ENCODE results near the gene COX7A2. TPM values are rescaled to one million over a fixed set of nuclear protein-coding genes. Genes with fewer than 3 reads are reported as not detected.

COX7A2 gene
- total and polyA plus RNA-seq, 7 experiments from 2014 or later: 159 to 969 (median 186) TPM

DNA sequence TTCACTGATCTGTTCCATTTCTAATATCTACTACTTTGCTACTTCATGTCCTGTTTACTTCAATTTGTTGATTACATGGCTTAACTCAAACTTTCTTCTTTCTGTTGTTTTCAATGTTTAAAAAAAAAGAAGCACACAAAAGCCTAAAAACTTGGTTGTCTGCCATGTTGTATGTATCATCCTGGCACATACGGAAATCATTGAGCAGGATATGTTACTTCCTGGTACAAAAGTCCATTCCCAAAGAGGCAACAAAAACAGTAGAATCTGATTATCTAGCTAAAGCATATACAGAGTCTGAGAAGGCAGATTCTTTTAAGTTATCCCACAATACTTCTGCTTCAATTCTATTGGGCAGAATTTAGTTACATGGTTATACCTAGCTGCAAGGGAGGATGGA lies 23.2 kb downstream of the COX7A2 start:
- intact Hi-C loops (cut with micrococcal nuclease): no loop called here
- ATAC-seq (no peak), DNase-seq (no peak)
- POLR2A ChIA-PET: interaction anchor here (0.6 kb wide), 2 partner anchors 17 to 1483 kb away, joined by 3 to 8 read pairs; no protein-coding TSS in a partner anchor
- peaks cover 0 to 3% (median 0%) of the 10 kb centered on the region in 7 donors for H3K4me1 Mint-ChIP-seq
- no peaks in the 10 kb centered on the region for H3K36me3 Mint-ChIP-seq
- Histone ChIP-seq H3K4me3 (ENCODE audit: low read length) (no peak overlapping the region), H3K9me3 (ENCODE audit: control insufficient read depth in 2 of 3, low read length in 3 of 3) (no peaks in the 10 kb centered on the region), H3K27me3 (ENCODE audit: control insufficient read depth in 2 of 2, insufficient read depth in 2 of 2, low read length in 2 of 2) (peaks cover 0 to 4% of the 10 kb centered on the region in 2 donors), H3K4me1 (ENCODE audit: control insufficient read depth in 2 of 2, insufficient read depth in 2 of 2, low read length in 2 of 2) (no peaks in the 10 kb centered on the region), H3K27ac (ENCODE audit: low read depth, low read length) (no peak overlapping the region), H3K36me3 (ENCODE audit: control insufficient read depth in 2 of 3, insufficient read depth in 3 of 3, low read length in 3 of 3) (no peaks in the 10 kb centered on the region)
- H3K27ac Mint-ChIP-seq: no peak overlapping the region
- no peaks in the 10 kb centered on the region for H3K9me3 Mint-ChIP-seq
- CTCF ChIA-PET: interaction anchor here (2.5 kb wide), 1 partner anchor 10 kb away, joined by 13 read pairs; no protein-coding TSS in a partner anchor
- H3K27me3 Mint-ChIP-seq: peaks cover 18 to 51% (median 39%) of the 10 kb centered on the region in 5 donors
- H3K4me3 Mint-ChIP-seq: no peak overlapping the region

- DNase-seq (no peak), ATAC-seq (no peak)
- no peaks in the 10 kb centered on the region for H3K36me3 Mint-ChIP-seq
- Histone ChIP-seq H3K4me1 (ENCODE audit: control insufficient read depth in 2 of 2, insufficient read depth in 2 of 2, low read length in 2 of 2) (no peaks in the 10 kb centered on the region), H3K27me3 (ENCODE audit: control insufficient read depth in 2 of 2, insufficient read depth in 2 of 2, low read length in 2 of 2) (peaks cover 0 to 4% of the 10 kb centered on the region in 2 donors), H3K27ac (ENCODE audit: low read depth, low read length) (no peak overlapping the region), H3K36me3 (ENCODE audit: control insufficient read depth in 2 of 3, insufficient read depth in 3 of 3, low read length in 3 of 3) (no peaks in the 10 kb centered on the region), H3K4me3 (ENCODE audit: low read length) (no peak overlapping the region), H3K9me3 (ENCODE audit: control insufficient read depth in 2 of 3, low read length in 3 of 3) (no peaks in the 10 kb centered on the region)
- CTCF ChIA-PET: interaction anchor here (2.5 kb wide), 1 partner anchor 9 kb away, joined by 13 read pairs; no protein-coding TSS in a partner anchor
- H3K4me3 Mint-ChIP-seq: no peak overlapping the region
- POLR2A ChIA-PET: no interaction called here
- peaks cover 18 to 47% (median 39%) of the 10 kb centered on the region in 5 donors for H3K27me3 Mint-ChIP-seq
- H3K27ac Mint-ChIP-seq: no peak overlapping the region
- no peaks in the 10 kb centered on the region for H3K9me3 Mint-ChIP-seq
- H3K4me1 Mint-ChIP-seq: peaks cover 0 to 3% (median 0%) of the 10 kb centered on the region in 7 donors
- intact Hi-C loops (cut with micrococcal nuclease): no loop called here
These were observed 24.3 kb downstream of the COX7A2 start for GRCh38 chr6:75219263-75219662.

GRCh38 chr6:75217193-75217592 lies 26.4 kb downstream of the COX7A2 start:
- no peak overlapping the region for H3K27ac ChIP-seq (ENCODE audit: low read depth, low read length)
- ChIA-PET CTCF (interaction anchor here (0.8 kb wide), 1 partner anchor 9 kb away, joined by 7 read pairs; no protein-coding TSS in a partner anchor), POLR2A (no interaction called here)
- no peak for ATAC-seq
- Mint-ChIP-seq H3K27me3 (peaks cover 20 to 42% (median 35%) of the 10 kb centered on the region in 5 donors), H3K4me3 (no peak overlapping the region), H3K9me3 (no peaks in the 10 kb centered on the region), H3K4me1 (peaks cover 0 to 3% (median 0%) of the 10 kb centered on the region in 7 donors), H3K27ac (no peak overlapping the region), H3K36me3 (no peaks in the 10 kb centered on the region)
- H3K9me3 ChIP-seq (ENCODE audit: control insufficient read depth in 2 of 3, low read length in 3 of 3): no peaks in the 10 kb centered on the region
- H3K4me1 ChIP-seq (ENCODE audit: control insufficient read depth in 2 of 2, insufficient read depth in 2 of 2, low read length in 2 of 2): no peaks in the 10 kb centered on the region
- no peak overlapping the region for H3K4me3 ChIP-seq (ENCODE audit: low read length)
- peaks cover 0 to 4% of the 10 kb centered on the region in 2 donors for H3K27me3 ChIP-seq (ENCODE audit: control insufficient read depth in 2 of 2, insufficient read depth in 2 of 2, low read length in 2 of 2)
- intact Hi-C loops (cut with micrococcal nuclease): no loop called here
- no peaks in the 10 kb centered on the region for H3K36me3 ChIP-seq (ENCODE audit: control insufficient read depth in 2 of 3, insufficient read depth in 3 of 3, low read length in 3 of 3)
- DNase-seq: no peak

DNA sequence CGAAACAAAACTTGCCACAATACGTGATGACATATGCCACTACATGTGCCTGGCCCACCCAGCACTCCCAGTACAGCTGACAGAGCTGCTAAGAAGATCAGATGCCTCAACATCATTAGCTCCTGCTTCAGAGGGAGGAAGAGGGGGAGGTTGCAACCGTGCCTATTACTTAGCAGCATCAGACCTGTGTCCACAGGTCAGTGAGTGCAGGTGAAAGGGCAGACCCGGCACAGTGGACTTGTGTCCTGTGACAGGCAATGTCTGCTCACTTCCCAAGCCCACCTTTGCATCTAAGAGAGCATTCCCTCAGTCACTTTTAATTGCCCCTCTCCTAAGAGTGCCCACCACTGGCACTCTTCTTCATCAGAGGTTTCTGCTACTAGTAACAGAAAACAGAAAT lies 28.3 kb downstream of the COX7A2 start:
- Mint-ChIP-seq H3K4me3 (no peak overlapping the region), H3K27ac (no peak overlapping the region), H3K36me3 (no peaks in the 10 kb centered on the region), H3K9me3 (no peaks in the 10 kb centered on the region), H3K27me3 (peaks cover 26 to 45% (median 41%) of the 10 kb centered on the region in 5 donors), H3K4me1 (peaks cover 0 to 5% (median 0%) of the 10 kb centered on the region in 7 donors)
- Histone ChIP-seq H3K36me3 (ENCODE audit: control insufficient read depth in 2 of 3, insufficient read depth in 3 of 3, low read length in 3 of 3) (no peaks in the 10 kb centered on the region), H3K27ac (ENCODE audit: low read depth, low read length) (no peak overlapping the region), H3K4me1 (ENCODE audit: control insufficient read depth in 2 of 2, insufficient read depth in 2 of 2, low read length in 2 of 2) (no peaks in the 10 kb centered on the region), H3K4me3 (ENCODE audit: low read length) (no peak overlapping the region), H3K27me3 (ENCODE audit: control insufficient read depth in 2 of 2, insufficient read depth in 2 of 2, low read length in 2 of 2) (peaks cover 0 to 4% of the 10 kb centered on the region in 2 donors), H3K9me3 (ENCODE audit: control insufficient read depth in 2 of 3, low read length in 3 of 3) (no peaks in the 10 kb centered on the region)
- DNase-seq: no peak
- ATAC-seq: no peak
- intact Hi-C loops (cut with micrococcal nuclease): no loop called here
- ChIA-PET CTCF (no interaction called here), POLR2A (no interaction called here)

- Mint-ChIP-seq H3K27ac (no peak overlapping the region), H3K27me3 (peaks cover 32 to 47% (median 40%) of the 10 kb centered on the region in 5 donors), H3K4me1 (peaks cover 5 to 10% (median 5%) of the 10 kb centered on the region in 7 donors), H3K36me3 (no peaks in the 10 kb centered on the region), H3K9me3 (no peaks in the 10 kb centered on the region), H3K4me3 (no peak overlapping the region)
- DNase-seq (no peak), ATAC-seq (no peak)
- Histone ChIP-seq H3K27me3 (ENCODE audit: control insufficient read depth in 2 of 2, insufficient read depth in 2 of 2, low read length in 2 of 2) (peaks cover 0 to 4% of the 10 kb centered on the region in 2 donors), H3K4me1 (ENCODE audit: control insufficient read depth in 2 of 2, insufficient read depth in 2 of 2, low read length in 2 of 2) (peaks cover 1 to 4% of the 10 kb centered on the region in 2 donors), H3K9me3 (ENCODE audit: control insufficient read depth in 2 of 3, low read length in 3 of 3) (no peaks in the 10 kb centered on the region), H3K4me3 (ENCODE audit: low read length) (no peak overlapping the region), H3K36me3 (ENCODE audit: control insufficient read depth in 2 of 3, insufficient read depth in 3 of 3, low read length in 3 of 3) (no peaks in the 10 kb centered on the region), H3K27ac (ENCODE audit: low read depth, low read length) (no peak overlapping the region)
- intact Hi-C loops (cut with micrococcal nuclease): no loop called here
- CTCF ChIA-PET: interaction anchor here (0.6 to 0.8 kb wide), 2 partner anchors 107 to 1476 kb away, joined by 3 read pairs; no protein-coding TSS in a partner anchor
- POLR2A ChIA-PET: no interaction called here
These were observed 29.9 kb downstream of the COX7A2 start for GRCh38 chr6:75213732-75214131.

GRCh38 chr6:75213112-75213511 lies 30.5 kb downstream of the COX7A2 start:
- peaks cover 8 to 11% of the 10 kb centered on the region in 2 donors for H3K4me1 ChIP-seq (ENCODE audit: control insufficient read depth in 2 of 2, insufficient read depth in 2 of 2, low read length in 2 of 2)
- ChIA-PET POLR2A (no interaction called here), CTCF (interaction anchor here (0.6 to 0.8 kb wide), 3 partner anchors 27 to 1475 kb away, joined by 3 read pairs; no protein-coding TSS in a partner anchor)
- intact Hi-C loops (cut with micrococcal nuclease): no loop called here
- H3K27me3 ChIP-seq (ENCODE audit: control insufficient read depth in 2 of 2, insufficient read depth in 2 of 2, low read length in 2 of 2): peaks cover 0 to 4% of the 10 kb centered on the region in 2 donors
- Mint-ChIP-seq H3K27me3 (peaks cover 37 to 52% (median 46%) of the 10 kb centered on the region in 5 donors), H3K4me1 (peaks cover 9 to 16% (median 11%) of the 10 kb centered on the region in 7 donors), H3K36me3 (no peaks in the 10 kb centered on the region), H3K4me3 (no peak overlapping the region), H3K9me3 (no peaks in the 10 kb centered on the region), H3K27ac (no peak overlapping the region)
- H3K4me3 ChIP-seq (ENCODE audit: low read length): no peak overlapping the region
- no peak overlapping the region for H3K27ac ChIP-seq (ENCODE audit: low read depth, low read length)
- no peaks in the 10 kb centered on the region for H3K9me3 ChIP-seq (ENCODE audit: control insufficient read depth in 2 of 3, low read length in 3 of 3)
- H3K36me3 ChIP-seq (ENCODE audit: control insufficient read depth in 2 of 3, insufficient read depth in 3 of 3, low read length in 3 of 3): no peaks in the 10 kb centered on the region
- no peak for DNase-seq
- ATAC-seq: no peak
